ENCODE data around the gene RUNX1.
"Not testable (repeated sequence)": the region's sequence is repeated elsewhere in the genome, so short reads cannot be mapped to it uniquely, and the experiment has no call there.

Gene RUNX1

DNA sequence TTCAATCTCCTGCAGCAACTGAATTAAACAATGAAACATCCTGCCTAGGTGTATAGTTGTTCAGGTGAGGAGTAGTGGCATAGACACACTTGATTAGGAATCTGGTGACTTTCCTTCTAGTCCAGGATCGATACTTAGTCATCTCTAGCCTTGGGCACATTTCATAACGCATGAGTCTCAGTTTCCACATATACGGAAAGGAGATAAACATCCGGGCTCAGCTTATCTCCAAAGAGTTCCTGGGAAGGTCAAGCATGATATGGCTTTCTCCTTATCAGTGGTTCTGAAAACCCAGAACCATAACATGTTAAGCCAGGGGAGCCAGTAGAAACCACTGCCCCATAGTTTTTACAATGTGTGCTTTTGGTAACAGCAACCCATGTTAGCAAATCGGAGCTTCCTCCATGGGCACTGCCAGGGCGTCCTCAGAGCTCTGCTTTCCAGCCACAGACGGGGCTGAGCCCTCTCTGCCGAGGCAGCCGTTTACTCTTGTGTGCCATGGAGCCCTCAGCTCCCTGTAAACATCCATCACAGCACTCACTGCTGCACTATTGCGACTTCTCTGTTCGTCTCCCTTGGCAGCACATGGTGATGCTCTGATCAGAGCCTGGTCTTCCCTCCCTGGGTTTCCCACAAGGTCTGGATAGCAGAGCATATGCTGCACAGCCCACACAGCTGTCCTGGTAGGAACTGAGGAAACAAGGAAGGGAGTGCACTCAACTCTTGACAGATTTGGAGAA lies 34.6 kb downstream of the RUNX1 start:
- no peak for DNase-seq

DNA sequence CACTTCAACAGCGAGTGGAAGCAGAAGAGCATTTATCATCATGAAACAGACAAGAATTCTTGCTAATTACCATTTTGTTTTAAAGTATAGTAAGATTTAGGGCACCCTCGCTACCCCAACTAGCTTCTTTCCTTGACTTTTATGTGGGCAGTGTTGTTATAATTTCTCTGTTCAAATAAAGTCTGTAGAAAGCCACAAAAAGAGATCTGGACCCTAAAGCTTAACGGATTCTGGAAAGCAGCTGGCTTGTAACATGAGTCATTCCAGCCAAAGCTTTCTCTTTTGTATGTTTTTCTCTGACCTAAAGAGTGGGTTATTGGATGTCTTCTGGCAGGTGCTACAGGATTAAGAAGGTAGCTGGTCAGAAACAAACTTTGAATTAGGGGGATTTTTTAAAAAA lies 37.4 kb downstream of the RUNX1 start:
- no peak for DNase-seq

DNA sequence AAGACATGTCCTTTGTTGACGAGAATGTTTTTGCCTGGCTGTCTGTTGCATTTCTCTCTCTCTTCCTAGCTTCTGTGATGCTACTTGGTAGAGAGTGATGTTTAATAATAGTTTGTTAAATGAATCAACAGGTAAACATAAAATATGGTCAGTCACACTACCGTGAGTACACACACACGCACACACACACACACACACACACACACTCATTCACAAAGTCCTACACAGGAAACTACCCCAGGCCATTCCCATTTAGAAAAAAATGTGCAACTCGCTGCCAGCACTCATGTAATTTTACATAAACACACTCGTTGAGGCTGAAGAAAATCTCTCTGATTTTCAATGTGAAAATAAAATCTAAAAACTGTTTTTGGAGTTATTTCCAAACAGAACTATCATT lies 38.7 kb downstream of the RUNX1 start:
- DNase-seq = no peak

DNA sequence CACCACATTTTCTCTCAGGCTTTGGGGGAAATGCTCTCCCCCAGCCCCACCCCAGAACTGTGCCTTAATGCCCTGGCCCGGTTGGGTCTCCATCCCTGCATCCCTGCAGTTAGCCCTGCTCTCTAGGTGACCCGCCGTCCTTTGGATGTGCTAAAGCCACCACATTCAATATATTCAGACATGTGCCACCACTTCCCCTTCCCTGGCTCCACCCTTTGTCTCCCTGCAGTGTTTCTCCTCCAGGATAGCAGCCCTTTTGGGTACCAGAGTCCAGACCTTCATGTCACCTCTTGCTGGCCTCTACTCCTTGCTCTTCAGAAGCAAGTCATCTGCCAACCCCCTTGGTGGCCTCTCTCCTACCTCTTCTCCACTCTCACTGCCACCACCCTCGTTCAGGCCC lies 41.8 kb downstream of the RUNX1 start:
- no peak for DNase-seq

DNA sequence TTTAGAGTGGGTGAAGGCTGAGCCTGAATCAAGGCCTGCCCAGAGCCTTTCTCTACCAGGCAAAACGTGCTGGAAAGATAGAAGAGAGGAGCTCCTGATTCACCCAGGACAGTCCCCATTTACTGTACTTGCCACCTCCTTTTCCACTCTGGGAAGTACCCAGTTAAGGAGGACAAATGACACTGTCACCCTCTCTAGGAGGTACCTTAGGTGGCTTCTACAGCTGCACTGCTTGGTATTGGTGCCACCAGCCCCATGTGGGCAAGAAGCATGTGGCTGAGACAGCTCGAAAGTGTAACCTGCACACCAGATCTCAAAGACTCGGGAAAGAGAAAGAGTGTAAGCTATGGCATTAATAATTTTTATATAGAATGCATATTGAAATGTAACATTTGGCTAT lies 42.3 kb downstream of the RUNX1 start:
- no peak for DNase-seq

DNA sequence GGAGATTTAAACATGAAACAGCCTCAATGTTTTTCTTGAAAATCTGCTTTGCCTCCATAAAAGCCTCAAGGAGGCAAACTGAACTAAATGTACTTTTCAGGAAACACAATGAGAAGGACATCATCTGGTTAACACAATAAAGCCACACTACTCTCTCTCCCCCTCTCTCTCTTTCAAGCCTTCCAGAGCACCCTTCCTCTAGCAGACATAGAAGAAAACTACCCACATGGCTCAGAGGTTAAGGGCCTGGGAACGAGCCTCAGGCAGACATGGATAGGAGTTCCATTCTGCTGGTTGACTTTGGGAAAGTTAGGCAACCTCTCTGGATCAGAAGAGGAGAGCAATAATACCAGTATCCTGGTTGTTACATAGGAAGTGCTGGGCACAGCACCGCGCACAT lies 42.9 kb downstream of the RUNX1 start:
- DNase-seq = no peak

DNA sequence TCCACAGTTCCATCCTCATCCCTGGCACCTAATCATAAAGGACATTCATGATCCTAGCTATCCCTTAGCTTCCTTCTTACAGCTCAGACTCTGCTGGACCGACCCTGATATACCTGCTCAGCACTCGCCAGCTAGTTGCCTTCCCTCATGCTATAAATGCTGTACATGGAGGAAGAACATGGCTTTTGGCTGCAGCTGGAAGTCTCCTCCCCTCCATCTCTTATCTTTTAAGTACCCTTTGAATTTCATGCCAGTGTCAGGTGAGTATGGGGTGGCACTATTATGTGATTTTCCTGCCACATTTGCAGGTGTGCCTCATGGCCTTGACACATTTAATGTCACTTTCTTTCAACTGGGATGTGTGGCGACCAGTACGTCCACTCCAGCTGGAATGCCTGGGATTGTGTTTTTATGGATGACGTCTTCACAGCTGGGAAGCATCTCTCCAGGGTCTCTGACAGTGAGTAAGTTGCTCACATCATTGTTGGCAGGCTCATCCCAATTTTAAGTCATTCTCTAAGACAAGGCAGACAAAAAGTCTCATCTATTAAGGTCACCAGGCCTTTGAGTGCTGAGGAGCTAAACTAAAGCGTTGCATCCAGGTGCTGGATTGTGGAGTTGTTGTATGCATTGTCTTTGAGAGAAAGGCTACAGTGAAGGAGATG lies 43.4 kb downstream of the RUNX1 start:
- DNase-seq = no peak

DNA sequence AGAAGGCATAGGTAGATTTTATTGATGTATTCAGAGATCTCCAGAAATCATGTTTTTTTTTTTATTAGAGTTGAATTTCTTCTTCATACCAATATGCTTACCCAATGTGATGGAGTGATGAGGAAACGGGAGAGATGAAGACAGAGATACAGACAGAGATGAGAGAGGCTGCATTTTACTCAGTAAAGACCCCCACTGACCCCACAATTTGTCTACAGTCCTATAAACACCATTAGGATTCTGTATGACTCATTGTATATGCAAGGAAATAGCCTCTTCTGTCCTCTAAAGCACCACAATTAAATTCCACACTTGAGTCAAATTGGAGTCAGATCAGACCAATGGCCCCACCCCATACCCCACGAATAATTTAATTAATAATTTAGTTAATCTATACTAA lies 44.0 kb downstream of the RUNX1 start:
- DNase-seq = no peak

DNA sequence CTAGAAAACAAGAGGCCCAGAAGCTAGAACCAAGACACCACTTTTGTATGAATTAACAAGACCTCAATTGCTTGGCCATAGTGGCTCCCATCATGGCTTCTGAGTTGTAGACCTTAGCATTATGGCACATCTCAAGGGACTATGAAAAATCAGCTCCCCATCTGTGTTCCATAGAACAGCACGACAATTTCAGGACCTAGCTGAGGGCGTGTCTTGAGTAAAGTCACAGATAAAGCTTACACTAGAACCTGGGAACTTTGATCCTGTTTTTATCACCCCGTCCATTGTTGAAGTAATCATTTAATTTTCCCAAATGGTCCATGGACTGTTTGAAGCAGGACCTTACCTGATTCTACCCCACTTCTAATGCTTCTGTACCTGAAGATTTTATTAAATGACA lies 44.8 kb downstream of the RUNX1 start:
- no peak for DNase-seq

DNA sequence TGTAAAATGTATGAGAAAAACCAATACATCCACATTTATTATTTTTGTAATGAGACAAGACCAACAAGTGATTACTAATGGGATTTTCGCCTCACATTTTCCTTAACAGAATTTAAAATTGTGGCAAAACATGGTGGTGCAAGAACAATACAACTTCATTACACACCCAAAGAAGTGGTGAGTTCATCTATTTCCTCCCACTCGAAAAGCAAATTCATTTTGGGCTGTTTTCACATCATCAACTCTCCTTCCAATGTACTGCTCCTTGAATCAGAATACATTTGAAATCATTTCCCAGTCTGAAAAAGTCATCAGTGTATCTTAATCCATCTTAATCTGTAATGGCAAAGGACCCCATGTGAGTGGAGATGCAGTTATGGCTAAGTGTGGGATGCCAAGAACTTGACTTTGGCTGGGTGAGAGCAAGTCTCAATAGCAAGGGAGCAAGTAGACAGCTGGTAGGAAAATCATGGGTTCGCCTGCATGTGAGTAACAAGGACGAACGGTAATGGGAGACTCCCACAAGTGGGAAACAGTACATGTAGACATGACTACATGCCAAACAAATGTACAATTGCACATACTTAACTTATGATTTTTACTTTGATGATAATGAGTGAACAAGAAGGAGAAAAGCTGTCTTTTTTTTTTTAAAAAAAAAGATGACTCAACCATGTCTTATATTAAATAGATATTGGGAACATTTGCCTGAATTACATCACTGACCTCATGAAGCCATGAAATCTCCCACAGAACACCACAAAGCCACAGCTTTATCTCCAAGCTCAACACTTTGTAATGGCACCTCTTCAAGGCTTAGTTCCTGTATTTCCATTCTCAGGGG lies 46.0 kb downstream of the RUNX1 start:
- no peak for DNase-seq

DNA sequence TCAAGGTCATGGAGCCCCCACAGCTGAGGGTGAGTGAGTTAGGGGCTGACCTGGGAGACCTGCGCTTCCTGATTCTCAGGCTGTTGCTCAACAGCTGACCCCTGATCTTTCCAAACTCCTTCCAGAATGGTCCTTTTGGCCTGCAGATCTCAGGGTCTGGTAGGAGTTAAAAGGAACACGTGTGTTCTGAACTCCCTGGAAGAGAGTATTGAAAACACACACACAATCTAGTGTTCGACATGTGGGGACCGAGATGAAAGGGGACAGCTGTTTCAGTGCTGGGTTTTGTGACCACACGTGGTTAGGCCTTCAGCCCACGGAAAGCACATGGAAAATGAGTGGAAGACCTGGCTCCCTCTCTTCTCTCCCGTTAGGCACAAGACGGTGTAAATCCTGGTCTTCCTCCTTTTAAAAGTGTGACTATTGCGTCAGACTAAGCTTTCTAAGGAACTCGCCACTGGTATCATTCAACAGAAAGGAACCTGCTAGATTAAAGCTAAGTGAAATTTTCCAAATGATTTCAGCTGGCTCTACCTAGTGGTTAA lies 49.6 kb downstream of the RUNX1 start:
- no peak for DNase-seq

DNA sequence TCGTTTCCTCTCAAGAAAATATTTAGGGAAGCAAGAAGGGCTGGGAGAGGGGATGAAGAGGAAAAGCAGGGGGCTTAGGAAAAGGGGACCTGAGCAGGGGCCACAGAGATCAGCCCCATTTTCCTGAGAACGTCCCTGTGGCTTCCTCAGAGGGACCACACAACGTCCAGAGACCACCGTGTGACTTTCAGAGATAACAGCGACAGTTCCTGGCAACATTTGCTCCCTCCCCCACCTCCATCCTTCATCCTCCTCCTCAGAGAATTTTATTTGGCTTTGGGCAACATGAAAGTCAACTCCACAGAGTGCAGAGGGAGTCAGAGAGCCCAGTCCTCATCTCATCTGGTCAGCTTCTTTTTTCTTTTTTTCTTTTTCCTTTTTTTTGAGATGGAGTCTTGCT lies 50.9 kb downstream of the RUNX1 start:
- DNase-seq = no peak

DNA sequence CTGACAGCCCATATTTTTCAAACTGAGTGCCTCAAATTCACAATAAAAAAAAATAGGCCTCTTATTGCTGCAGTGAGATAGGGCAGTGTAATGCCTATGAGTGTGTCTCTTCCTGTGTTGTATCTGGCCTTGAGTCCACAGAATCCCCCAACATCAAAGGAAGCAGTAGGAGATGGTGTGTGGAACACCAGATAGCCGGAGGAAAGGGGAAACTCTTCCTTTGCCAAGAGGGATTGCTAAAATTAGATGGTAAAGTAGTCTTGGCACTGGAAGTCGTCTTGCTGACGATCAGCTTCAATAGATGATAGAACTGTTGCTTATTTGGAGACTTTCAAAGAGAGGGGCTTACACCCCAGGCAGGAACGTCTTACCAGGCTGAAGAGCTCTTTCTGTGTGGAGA lies 51.8 kb downstream of the RUNX1 start:
- no peak for DNase-seq

DNA sequence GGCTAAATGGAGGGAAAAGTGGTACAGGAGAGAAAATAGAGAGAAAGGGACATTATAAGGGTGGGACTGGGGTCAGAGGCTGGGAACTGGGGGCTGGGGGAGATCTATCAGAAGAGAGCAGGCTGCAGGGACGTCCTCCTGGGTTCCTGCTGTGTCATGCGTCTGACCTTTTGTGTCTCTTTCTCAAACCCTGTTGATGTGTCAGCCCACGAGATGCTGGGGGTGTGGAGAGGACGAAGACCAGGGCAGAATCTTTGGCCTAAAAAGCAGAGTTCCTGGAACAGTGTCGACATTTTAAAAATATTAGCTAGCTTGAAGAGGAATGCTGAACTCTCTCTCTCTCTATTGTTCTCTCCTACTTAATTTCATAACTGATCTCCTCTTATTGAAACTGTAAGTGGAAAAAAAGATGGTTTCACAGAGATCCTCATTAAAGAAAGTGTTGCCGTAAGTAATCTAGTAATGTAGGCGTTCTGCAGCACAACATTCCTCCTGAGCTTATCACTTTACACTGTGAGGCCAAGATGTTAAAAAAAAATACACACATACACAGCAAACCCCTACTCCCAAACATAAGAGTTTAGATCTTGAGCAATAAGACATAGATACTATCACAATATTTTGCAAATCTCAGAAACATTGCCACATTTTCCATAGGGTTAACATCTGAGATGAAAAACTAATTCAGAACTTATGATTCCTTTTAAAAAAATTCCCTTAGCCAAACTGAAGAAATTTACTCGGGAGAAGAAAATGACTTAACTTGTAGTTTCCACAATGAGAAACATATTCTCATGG lies 52.6 kb downstream of the RUNX1 start:
- peak; percentile 36 for DNase-seq

DNA sequence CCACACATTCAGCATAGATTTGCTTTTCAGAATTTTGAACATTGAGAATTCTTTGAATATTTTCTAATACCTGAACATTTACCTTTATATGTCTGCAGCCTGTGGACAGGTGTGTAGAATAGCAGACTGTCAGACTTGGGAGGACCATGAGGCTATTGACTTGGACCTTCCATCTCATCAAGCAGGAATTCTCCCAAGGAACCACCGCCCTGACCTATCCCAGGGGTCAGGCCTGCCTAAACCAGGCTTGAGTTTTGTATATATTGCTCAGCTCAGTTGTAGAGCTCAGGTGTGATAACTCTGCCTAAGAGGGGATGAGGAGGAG lies 53.2 kb downstream of the RUNX1 start:
- DNase-seq = no peak

DNA sequence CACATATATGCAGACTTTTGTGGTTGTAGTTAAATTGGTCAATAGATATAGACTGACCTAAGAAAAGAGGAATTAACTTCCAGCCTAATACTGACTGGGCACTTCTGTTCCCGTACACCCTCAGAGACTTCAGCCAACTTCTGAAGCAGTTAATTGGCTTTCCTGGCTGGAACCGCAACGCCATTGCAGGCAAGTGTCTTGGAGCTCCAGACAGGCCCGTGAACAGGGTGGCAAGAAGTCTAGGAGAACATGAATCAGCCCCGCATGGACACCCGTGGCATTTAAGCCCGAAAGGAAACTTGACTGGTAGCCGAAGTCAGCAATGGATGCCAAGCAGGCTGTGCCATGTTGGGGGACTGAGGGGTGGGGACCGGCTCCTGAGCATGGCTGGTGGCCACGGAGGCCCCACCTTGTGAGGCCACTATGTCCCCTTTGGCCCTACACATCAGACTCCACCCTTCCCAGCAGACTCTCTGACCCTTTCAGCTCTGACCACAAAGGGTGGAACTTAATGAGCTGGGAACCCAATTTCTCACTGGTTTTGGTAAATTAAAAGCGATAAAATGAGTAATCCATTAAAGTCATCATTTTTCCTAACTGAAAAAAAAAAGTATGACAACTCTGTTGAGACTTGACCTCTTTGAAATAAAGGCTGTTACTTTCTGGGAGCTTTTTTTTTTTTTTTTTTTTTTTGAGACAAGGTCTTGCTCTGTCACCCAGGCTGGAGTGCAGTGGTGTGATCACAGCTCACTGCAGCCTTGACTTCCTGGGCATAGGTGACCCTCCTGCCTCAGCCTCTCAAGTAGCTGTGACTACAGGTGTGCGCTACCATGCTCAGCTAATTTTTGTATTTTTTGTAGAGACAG lies 54.1 kb downstream of the RUNX1 start:
- DNase-seq = no peak

DNA sequence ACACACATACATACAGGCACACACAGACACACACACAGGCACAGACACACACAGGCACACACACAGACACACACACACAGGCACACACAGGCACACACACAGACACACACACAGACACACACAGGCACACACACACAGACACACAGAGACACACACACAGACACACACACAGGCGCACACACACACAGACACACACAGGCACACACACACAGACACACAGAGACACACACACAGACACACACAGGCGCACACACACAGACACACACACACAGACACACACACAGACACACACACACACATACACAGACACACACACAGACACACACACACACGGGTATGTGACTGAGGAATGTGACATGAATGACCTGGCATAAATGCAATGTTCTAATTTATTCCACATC lies 55.6 kb downstream of the RUNX1 start:
- not testable (repeated sequence) for DNase-seq

DNA sequence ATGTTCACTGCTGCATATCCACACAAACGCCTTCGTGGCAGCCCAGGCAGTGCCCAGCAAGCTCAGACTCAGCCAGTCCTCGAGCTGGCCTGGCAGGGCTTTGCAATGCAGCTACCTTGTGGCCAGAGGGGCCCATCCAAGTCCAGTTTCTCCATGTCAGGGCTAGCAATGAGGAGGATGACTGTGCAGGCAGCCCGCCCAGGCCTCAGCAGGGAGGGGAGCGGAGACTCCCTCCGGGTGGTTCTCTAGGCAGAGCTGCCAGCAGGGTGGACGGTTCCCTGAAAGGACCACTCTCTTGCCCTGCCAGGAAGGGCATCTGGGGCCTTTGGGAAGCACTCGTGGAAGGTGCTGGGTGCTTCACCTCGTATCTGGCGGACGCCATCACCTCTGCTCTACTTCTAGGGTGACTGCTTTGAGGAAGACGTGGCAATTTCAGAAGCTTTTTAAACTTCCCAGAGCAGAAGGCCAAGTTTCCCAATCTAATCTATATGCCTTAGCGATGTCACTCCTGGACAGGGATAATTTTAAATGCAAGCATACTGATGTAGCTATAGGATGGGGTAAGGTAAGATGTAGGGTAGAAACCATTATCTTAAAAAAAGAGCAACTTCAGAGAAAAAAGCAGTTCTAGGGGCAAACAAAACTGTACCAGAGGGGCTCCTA lies 56.2 kb downstream of the RUNX1 start:
- no peak for DNase-seq

DNA sequence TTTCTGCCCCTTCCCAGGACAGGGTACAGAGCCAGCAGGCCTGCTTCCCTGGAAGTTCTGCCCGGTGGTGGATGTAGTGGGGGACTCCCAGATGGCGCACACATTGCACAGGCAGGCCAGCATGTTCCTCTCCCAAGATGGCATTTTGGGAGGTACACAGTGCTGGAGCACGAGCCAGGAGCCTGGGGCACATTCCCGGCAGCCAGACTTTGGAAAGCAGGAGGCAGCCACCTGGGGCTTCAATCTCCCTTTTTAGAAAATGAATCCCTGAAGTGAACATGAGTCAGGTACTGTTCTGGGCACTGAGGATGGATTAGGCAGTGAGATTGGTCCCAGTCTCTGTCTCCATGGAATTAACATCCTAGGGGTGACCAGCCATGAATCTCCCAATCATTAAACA lies 56.9 kb downstream of the RUNX1 start:
- DNase-seq = no peak

DNA sequence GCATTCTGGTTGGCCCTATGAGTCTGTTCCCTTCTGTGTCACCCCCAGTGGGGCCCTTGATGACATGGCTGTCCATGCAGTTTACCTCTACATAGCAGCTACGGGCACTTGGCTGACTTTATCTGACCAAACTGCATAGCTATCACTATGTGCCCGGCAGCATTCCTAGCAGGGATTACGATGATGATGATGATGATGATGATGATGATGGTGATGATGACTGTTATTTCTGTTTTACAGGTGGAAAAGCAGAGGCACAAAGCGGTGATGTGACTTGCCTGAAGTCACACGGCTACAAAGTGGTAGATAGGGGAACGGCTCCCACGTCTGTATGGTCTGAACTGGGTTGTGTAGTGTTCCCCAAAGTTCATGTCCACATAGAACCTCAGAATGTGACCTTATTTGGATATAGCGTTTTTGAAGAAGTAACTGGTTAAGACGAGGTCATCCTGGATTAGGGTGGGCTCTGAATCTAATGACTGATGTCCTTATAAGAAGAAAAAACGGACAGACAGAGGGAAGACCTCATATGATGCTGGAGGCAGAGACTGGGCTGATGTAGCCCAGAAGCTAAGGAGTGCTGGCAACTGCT lies 57.6 kb downstream of the RUNX1 start:
- no peak for DNase-seq

DNA sequence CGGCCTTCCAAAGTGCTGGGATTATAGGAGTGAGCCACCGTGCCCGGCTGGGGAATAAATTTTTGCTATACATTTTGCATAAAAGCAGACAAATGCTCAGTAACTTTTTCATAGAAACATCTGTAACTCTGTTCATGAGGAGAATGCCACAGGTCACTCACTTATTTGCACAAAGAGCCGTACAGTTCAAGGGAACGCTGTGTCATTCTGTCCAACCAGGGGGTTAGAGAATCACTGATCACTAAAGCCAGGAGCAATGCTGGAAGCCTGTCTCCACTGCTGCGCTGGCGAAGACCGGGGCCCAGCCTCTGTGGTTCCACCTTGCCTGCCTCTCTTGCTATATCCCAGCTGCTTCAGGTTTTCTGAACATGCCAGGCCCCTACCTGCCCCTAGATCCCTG lies 58.3 kb downstream of the RUNX1 start:
- no peak for DNase-seq

Measured in activated naive CD4-positive, alpha-beta T cell treated with Interleukin-2 at 50 U/mL for 16 hours (primary cell).